ENCODE measurements around the gene ALK. TPM values are rescaled to one million over a fixed set of nuclear protein-coding genes. Genes with fewer than 3 reads are reported as not detected.

ALK gene
- total RNA-seq, 1 experiment from 2014 or later: 14.7 TPM

- H3K9me3 ChIP-seq (ENCODE audit: low read depth, low read length, poor library complexity, severe bottlenecking): no peaks in the 10 kb centered on the region
- no peak for DNase-seq (ENCODE audit: low spot score)
- no peaks in the 10 kb centered on the region for H3K4me1 ChIP-seq (ENCODE audit: insufficient read depth, low read length, poor library complexity, severe bottlenecking)
- intact Hi-C loops (cut with micrococcal nuclease; ENCODE audit: unreplicated experiment): no loop called here
- no peaks in the 10 kb centered on the region for H3K27me3 ChIP-seq (replicated peaks; ENCODE audit: insufficient read depth, low read depth, low read length, poor library complexity)
- no peak overlapping the region for H3K27ac ChIP-seq (ENCODE audit: low read depth, low read length, poor library complexity, severe bottlenecking)
- ChIA-PET POLR2A (ENCODE audit: low non-redundant PET) (no interaction called here), CTCF (no interaction called here)
- no peak overlapping the region for H3K4me3 ChIP-seq (ENCODE audit: low read depth, low read length, poor library complexity, severe bottlenecking)
- TF ChIP-seq CTCF (conservative IDR thresholded peaks at IDR 0.05; ENCODE audit: low read depth, low read length): no peak
- TF ChIP-seq EZH2 (IDR thresholded peaks at IDR 0.05; ENCODE audit: borderline replicate concordance, low read depth, low read length, poor library complexity, severe bottlenecking): no peak
- BruUV-seq (replicated peaks): no TSS peak
- no peaks in the 10 kb centered on the region for H3K36me3 ChIP-seq (ENCODE audit: insufficient read depth, low read length, poor library complexity, severe bottlenecking)
Measured at GRCh38 chr2:29874745-29875144, 46.6 kb downstream of the ALK start.

GRCh38 chr2:29872870-29873269 lies 48.5 kb downstream of the ALK start:
- TF ChIP-seq CTCF (conservative IDR thresholded peaks at IDR 0.05; ENCODE audit: low read depth, low read length) (no peak), EZH2 (IDR thresholded peaks at IDR 0.05; ENCODE audit: borderline replicate concordance, low read depth, low read length, poor library complexity, severe bottlenecking) (no peak)
- H3K9me3 ChIP-seq (ENCODE audit: low read depth, low read length, poor library complexity, severe bottlenecking): no peaks in the 10 kb centered on the region
- no TSS peak for BruUV-seq (replicated peaks)
- no peaks in the 10 kb centered on the region for H3K27me3 ChIP-seq (replicated peaks; ENCODE audit: insufficient read depth, low read depth, low read length, poor library complexity)
- no peak overlapping the region for H3K4me3 ChIP-seq (ENCODE audit: low read depth, low read length, poor library complexity, severe bottlenecking)
- POLR2A ChIA-PET (ENCODE audit: low non-redundant PET): no interaction called here
- H3K36me3 ChIP-seq (ENCODE audit: insufficient read depth, low read length, poor library complexity, severe bottlenecking): no peaks in the 10 kb centered on the region
- no peak for DNase-seq (ENCODE audit: low spot score)
- no peaks in the 10 kb centered on the region for H3K4me1 ChIP-seq (ENCODE audit: insufficient read depth, low read length, poor library complexity, severe bottlenecking)
- H3K27ac ChIP-seq (ENCODE audit: low read depth, low read length, poor library complexity, severe bottlenecking): no peak overlapping the region
- CTCF ChIA-PET: no interaction called here
- intact Hi-C loops (cut with micrococcal nuclease; ENCODE audit: unreplicated experiment): no loop called here

- no peaks in the 10 kb centered on the region for H3K4me1 ChIP-seq (ENCODE audit: insufficient read depth, low read length, poor library complexity, severe bottlenecking)
- BruUV-seq (replicated peaks): no TSS peak
- H3K36me3 ChIP-seq (ENCODE audit: insufficient read depth, low read length, poor library complexity, severe bottlenecking): no peaks in the 10 kb centered on the region
- no peak overlapping the region for H3K27ac ChIP-seq (ENCODE audit: low read depth, low read length, poor library complexity, severe bottlenecking)
- intact Hi-C loops (cut with micrococcal nuclease; ENCODE audit: unreplicated experiment): no loop called here
- H3K9me3 ChIP-seq (ENCODE audit: low read depth, low read length, poor library complexity, severe bottlenecking): no peaks in the 10 kb centered on the region
- ChIA-PET POLR2A (ENCODE audit: low non-redundant PET) (no interaction called here), CTCF (no interaction called here)
- TF ChIP-seq EZH2 (IDR thresholded peaks at IDR 0.05; ENCODE audit: borderline replicate concordance, low read depth, low read length, poor library complexity, severe bottlenecking) (no peak), CTCF (conservative IDR thresholded peaks at IDR 0.05; ENCODE audit: low read depth, low read length) (no peak)
- no peak for DNase-seq (ENCODE audit: low spot score)
- H3K4me3 ChIP-seq (ENCODE audit: low read depth, low read length, poor library complexity, severe bottlenecking): no peak overlapping the region
- no peaks in the 10 kb centered on the region for H3K27me3 ChIP-seq (replicated peaks; ENCODE audit: insufficient read depth, low read depth, low read length, poor library complexity)
Measured at GRCh38 chr2:29871541-29871940, 49.8 kb downstream of the ALK start.

Measured in A673 (cell line).